HG03108 (cell line): ENCODE results near the gene CAPN14.
"Not testable (repeated sequence)": the region's sequence is repeated elsewhere in the genome, so short reads cannot be mapped to it uniquely, and the experiment has no call there.

Experiments
- ATAC-seq: cut with Tn5 transposase; IDR thresholded peaks from one replicate; pipeline ENCODE4 v1.9.1; 2021; ENCODE audit warnings: moderate library complexity; ENCODE audit not compliant: unreplicated experiment

The CAPN14 gene

GRCh38 chr2:31200972-31201371 is 16.3 kb downstream of the CAPN14 start:
- no peak for ATAC-seq

GRCh38 chr2:31199206-31199605 is 18.1 kb downstream of the CAPN14 start:
- no peak for ATAC-seq

GRCh38 chr2:31197669-31198068 is 19.6 kb downstream of the CAPN14 start:
- no peak for ATAC-seq

- no peak for ATAC-seq
These were observed 20.1 kb downstream of the CAPN14 start for GRCh38 chr2:31197166-31197565.

- ATAC-seq: no peak
These were observed 20.7 kb downstream of the CAPN14 start for GRCh38 chr2:31196622-31197021.

- ATAC-seq: no peak
These were observed 23.5 kb downstream of the CAPN14 start for GRCh38 chr2:31193806-31194205.

GRCh38 chr2:31192851-31193392 is 24.4 kb downstream of the CAPN14 start:
- ATAC-seq: no peak

- ATAC-seq: no peak
These were observed 24.9 kb downstream of the CAPN14 start for GRCh38 chr2:31192396-31192795.

GRCh38 chr2:31191931-31192330 is 25.4 kb downstream of the CAPN14 start:
- no peak for ATAC-seq

- ATAC-seq: no peak
These were observed 27.1 kb downstream of the CAPN14 start for GRCh38 chr2:31190188-31190587.

GRCh38 chr2:31189141-31189540 is 28.2 kb downstream of the CAPN14 start:
- no peak for ATAC-seq

- no peak for ATAC-seq
These were observed 29.2 kb downstream of the CAPN14 start for GRCh38 chr2:31188131-31188530.

GRCh38 chr2:31187166-31187565 is 30.1 kb downstream of the CAPN14 start:
- ATAC-seq: no peak

- ATAC-seq: not testable (repeated sequence)
These were observed 33.3 kb downstream of the CAPN14 start for GRCh38 chr2:31183973-31184372.

- ATAC-seq: no peak
These were observed 40.6 kb downstream of the CAPN14 start for GRCh38 chr2:31176742-31177141.

- no peak for ATAC-seq
These were observed 46.2 kb downstream of the CAPN14 start for GRCh38 chr2:31171142-31171541.

- ATAC-seq: peak; percentile 82
These were observed 47.1 kb downstream of the CAPN14 start for GRCh38 chr2:31170071-31170698.

GRCh38 chr2:31168291-31168690 is 49.0 kb downstream of the CAPN14 start:
- ATAC-seq: no peak

- no peak for ATAC-seq
These were observed 50.4 kb downstream of the CAPN14 start for GRCh38 chr2:31166925-31167324.

GRCh38 chr2:31163011-31163539 is 54.2 kb downstream of the CAPN14 start:
- no peak for ATAC-seq

GRCh38 chr2:31161637-31162036 is 55.7 kb downstream of the CAPN14 start:
- ATAC-seq: no peak

- ATAC-seq: no peak
These were observed 65.8 kb downstream of the CAPN14 start for GRCh38 chr2:31151501-31151900.
